B cell (primary cell): ENCODE results near the gene SGCA.

Source experiments
- CTCF ChIP-seq: fragments of 200-600 bp; IDR thresholded peaks from one replicate; pipeline ENCODE4 v1.8.0; 2022; ENCODE audit warnings: antibody characterized with exemption, mild to moderate bottlenecking
- EZH2 ChIP-seq: IDR thresholded peaks from 2 replicates; pipeline ENCODE4 v1.6.1; 2012; ENCODE audit warnings: borderline replicate concordance, low read depth, mild to moderate bottlenecking, moderate library complexity, low read length; ENCODE audit not compliant: insufficient read depth, poor library complexity, severe bottlenecking

- TF ChIP-seq CTCF (no peak), EZH2 (no peak)
These were observed 47.6 kb upstream of the SGCA start for GRCh38 chr17:50118076-50118827.
